Measurements from ENCODE around the gene PRKAG2. TPM values are rescaled to one million over a fixed set of nuclear protein-coding genes. Genes with fewer than 3 reads are reported as not detected.

Gene PRKAG2
- total RNA-seq, 1 donor from 2014 or later = 22.0 TPM

DNA sequence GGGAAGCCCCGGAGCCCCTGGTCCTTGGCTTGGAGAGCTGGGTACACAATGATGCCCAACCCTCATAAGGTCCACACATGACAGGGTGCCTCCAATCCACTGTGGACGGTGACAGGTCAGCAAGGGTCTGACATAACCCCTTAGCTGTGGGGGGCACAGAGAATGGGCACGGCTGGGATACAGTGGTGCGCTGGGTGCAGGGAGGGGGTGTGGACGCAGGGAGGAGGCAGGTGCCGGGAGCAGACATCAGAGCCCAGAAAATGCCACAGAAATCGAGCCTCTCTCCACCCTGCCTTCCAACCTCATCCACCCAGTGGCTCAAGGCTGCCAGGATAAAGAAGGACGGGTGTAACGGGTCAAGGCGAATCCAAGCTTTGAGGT, 179.4 kb downstream of the PRKAG2 start:
- no peak for DNase-seq (ENCODE audit: low read depth, low spot score)

DNA sequence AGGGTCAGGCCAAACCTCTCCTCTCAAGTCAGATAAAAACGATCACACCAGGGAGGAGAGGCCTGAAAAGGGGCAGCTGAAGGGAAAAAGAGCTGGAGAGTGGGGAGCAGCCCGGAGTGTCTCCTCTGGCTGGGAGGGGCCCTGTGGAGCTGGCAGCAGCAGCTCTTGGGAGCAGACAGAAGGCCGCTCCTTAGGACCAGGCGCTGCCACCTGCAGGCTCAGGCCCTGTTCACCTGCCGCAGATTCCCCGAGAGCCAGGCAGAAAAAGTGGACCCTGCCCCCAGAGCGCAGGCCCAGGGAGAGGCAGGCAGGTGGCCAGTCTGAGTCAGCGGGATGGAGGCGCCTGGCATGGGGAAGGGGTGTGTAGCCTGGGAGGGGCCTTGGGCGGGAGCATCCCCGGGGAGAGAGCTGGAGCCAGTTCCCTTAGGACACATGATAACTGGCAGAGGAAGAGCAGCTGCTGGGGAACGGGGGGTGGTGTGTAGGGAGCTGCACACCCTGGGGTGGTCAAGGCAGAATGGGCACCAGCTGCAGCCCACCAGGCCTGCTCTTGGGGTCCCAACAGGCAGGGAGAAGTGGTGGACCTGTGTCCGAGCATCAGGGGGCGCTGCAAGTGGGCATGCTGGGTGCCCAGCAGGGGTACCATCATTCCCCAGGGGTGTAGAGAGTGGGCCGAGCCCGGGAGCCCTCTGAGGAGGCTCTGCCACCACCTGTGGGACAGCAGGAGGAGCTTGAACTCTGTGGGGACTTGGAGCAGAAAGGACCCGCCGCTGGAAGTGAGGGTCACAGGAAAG, 180.0 kb downstream of the PRKAG2 start:
- DNase-seq (ENCODE audit: low read depth, low spot score) = no peak

DNA sequence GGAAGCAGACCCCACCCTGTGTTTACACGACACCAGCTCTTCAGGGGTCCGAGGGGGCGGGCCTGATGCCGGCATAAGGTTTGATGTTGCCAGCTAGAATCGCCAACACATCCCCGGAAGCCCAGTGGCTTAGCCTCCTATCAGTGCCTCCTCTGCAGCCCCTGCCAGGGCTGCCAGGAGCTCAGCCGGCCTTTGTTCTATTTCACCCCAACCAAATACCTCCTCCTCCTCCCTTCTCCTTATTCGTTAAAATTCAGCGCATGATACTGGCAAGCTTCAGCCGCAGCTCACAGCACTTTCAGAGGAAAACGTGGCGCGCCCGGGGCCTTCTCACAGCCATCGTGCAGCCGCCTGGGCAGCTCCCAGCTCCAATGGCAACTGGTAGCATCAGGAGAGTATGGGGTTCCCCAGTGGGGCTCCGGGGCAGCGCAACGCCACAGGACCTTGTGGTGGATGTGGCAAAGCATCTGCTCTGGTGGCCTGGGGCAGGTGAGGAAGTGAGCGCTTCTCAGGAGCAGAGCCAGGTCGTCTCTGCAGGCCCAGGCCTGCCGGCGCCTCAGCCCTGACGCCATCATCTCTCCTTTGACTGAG, 180.9 kb downstream of the PRKAG2 start:
- DNase-seq (ENCODE audit: low read depth, low spot score) = no peak

DNA sequence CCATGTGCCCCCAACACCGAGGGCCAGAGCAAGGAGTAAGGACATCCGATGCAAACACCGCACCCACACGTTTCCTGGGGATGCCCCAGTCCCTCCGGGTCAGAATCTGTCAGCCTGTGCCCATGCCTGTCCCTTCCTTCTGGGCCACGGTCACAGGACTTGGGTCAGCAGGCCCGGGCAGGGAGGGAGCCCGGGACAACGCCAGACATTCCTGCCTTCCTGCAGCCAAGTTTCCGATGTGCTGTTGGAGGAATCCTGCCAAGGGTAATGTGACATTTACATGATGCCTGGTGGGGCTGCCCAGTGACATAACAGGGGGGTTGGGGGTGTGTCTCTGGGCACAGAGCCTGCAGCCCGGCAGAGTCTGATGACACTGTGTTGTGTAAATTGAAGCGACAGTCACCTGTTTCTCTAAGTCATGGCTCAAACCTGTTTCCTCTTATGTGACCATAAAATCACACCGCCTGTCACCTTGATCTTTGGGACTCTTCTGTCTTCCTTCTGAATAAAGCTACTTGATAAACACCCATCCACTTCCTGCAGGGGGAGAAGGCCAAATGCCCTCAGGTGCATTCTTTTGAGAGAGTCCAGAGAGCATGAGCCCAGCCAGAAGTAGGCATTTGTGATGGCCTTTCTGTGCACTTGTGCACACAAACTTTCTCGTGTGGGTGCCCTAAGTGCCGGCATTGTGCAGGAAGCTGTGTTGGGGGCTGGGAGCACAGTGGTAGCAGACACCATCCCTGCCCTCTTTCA, 181.9 kb downstream of the PRKAG2 start:
- no peak for DNase-seq (ENCODE audit: low read depth, low spot score)

DNA sequence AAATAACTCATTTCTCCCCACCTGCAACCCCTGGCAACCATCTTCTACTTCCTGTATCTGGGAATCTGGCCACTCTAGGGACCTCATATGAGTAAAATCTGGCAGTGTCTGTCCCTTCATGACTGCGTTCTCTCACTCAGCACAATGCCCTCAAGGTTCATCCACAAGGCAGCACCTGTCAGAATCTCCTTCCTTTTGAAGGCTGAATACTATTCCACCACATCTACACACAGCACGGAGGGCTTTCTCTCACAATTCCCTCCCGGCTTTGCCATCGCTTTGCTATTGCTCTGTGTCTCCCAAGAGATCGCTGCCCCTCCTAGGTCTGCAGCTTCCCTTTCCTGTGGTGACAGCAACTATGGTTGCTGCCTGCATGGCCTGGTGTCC, 182.5 kb downstream of the PRKAG2 start:
- no peak for DNase-seq (ENCODE audit: low read depth, low spot score)

DNA sequence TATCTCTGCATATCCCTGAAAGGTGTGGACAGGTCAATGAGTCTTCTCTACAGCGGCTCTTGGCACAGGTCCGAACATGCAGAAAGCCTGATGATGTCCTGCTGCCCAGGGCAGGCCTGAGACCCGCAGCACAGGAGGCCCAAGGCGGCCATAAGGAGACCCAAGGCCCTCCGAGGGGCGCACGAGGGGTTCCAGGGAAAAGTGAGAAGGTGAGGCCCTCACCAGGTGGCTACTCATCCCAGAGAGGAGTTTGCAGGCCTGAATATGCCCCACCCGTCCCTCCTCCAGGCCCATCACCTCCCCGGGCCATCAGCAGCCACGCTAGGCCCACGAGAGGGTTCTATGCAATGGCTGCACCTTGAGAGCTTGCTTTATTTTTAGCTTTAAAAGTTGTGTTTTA, 183.8 kb downstream of the PRKAG2 start:
- no peak for DNase-seq (ENCODE audit: low read depth, low spot score)

DNA sequence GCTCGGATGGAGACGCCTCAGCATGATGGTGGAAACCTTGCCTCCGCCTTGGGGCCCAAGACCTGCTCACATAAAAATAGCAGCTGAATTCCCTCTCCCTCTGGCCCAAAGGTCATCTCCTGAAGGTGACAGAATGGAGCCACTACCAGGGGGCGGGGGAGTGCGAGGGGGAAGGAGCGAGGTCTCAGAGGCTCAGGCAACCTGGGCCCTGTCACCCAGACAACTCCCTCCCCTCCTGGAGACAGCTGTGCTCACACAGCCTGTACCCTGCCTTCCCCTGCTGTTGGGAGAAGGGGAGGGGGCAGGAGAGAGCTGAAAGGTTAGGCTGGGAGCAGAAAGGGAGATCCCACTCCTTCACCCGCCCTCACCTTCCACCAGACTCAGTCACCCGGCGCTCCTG, 184.2 kb downstream of the PRKAG2 start:
- no peak for DNase-seq (ENCODE audit: low read depth, low spot score)

DNA sequence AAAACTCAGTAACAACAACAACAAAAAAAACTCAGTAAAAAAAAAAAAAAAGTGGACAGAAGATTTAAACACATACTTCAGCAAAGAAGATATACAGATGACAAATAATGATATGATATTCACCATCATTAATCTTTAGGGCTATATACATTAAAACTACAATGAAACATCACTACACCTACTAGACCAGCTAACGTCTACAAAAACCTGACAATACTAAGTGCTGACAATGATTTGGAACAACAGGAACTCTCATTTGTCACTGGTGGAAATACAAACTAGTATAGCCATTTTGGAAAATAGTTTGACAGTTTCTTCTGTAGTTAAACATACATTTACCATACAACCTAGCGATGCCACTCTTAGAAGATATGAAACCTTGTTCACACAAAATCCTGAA, 185.5 kb downstream of the PRKAG2 start:
- DNase-seq (ENCODE audit: low read depth, low spot score) = no peak

DNA sequence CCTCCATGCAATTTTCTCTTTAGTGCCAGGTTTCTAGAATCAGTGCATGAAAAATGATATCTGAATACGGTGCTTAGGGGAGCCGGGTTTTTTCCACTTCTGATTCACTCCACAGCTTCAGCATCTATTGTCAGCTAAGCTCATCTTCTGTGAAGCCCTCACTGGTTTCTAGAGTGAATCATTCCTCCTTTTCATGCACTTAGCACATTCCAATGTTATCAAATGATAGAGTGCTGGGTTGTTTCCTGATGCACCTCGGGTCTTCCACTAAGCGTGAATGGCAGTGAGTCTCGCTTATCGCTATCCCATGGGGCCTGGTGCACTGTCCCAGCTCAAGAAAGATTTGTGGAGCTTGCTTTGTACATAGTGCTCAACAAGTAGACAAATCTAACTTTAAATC, 186.3 kb downstream of the PRKAG2 start:
- DNase-seq (ENCODE audit: low read depth, low spot score) = no peak

DNA sequence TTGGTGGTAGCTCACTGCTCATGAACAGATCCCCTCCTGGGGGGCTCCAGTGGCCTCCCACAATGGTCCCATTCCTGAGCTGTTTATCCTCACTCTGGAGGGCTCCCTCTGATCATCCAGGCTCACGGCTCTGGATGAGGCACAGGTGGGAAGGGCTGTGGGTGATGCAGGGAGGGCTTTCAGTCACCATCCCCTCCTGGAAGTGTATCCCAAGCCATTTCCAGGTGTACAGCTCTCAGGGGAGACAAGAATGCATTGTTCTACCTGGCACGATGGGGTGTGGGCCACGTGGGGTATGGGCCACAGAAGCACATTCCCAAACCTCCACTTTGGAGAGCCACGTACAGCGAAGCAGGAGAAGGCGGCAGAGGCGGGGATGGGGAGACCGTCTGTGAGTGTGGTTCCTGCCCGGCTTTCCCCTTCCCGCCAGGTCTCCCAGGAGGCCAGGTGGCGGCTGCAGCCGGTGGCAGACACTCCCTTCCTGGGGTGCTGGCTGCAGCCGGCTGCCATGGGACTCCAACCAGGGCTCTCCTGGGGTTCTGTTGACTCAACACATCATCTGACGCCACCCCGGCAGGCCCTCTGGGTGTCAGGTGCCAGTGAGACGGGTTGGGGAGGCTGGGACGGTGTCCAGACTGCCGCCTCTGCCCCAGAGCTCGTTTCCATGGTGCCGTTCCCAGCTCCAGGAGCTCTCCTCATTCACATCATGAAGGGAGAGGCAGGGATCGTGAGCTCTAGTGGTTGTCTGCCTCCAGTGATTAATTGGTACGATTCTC, 187.5 kb downstream of the PRKAG2 start:
- DNase-seq (ENCODE audit: low read depth, low spot score) = no peak

DNA sequence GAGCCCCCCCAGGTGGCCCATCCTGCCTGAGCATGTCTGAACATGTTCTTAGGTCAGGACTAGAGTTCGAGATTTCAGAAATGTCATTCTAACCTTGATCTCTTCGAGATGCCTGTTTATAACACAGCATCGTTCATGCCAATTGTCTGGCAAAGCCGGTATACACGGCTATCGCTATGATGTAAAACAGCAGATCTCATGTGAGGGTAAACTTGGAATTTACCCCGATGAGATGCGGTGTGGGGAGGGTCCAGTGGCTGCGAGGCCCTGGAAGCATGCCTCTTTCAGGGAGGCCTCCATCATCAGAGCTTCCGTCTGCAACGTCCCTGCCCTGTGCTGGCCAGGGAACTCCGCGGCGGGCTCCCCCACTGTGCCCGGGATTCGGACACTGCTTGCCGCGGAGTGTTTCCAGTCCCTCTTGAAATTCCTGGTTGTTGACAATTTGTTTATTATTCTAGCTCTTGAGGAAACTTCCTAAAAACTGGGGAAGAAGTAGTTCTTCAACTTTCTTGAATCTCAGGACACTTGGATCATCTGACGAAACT, 188.6 kb downstream of the PRKAG2 start:
- no peak for DNase-seq (ENCODE audit: low read depth, low spot score)

DNA sequence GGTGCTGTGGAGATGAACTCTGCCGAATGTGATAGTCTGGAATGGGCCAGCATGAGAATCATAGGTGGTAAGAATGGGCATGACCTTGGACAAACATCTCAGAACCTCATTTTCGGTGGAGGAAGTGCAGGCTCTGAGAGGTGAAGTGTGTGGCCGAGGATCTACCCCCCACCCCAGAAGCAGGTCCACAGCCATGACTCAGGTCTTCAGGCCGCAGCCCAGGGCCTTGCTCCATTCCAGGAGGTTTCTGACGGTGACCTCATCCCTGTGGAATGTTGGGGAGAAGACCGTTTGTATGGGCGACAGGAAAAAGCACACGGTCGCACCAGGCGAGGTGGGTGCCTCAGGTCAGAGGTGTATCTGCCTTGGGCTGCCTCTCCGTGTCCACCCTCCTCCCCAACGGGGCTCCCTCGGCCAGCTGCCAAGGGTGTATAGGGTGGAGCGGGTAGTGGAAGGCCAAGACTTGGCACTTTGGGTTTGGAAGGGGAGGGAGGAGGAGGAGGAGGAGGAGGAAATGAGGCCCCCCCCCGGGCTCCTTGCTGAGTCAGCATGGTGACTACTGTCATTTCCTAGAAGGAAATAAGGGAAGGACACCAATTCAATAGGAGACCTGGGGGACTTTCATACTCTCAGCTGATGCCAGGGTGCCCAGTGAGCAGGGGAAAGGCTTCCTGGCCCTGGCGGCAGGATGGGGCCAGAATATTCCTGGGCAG, 189.2 kb downstream of the PRKAG2 start:
- peak; percentile 83 for DNase-seq (ENCODE audit: low read depth, low spot score)

DNA sequence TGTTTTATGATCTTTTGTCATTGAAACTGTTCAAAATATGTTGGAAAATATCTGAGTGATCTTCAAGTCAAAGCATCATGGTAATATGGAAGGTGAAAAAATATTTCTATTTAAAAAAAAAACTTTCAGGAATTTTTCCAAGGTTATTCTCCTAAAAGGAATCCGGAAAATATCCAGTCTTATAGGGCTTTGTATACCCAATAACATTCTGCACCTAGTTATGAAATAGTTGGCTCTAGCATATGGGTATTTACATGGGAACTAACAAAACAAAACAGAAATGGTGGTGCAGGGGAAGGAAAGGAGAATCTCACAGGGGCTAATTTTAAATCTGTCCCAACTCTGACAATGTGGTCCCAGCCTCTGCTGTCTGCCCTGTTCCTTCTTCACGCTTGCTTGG, 190.1 kb downstream of the PRKAG2 start:
- no peak for DNase-seq (ENCODE audit: low read depth, low spot score)

DNA sequence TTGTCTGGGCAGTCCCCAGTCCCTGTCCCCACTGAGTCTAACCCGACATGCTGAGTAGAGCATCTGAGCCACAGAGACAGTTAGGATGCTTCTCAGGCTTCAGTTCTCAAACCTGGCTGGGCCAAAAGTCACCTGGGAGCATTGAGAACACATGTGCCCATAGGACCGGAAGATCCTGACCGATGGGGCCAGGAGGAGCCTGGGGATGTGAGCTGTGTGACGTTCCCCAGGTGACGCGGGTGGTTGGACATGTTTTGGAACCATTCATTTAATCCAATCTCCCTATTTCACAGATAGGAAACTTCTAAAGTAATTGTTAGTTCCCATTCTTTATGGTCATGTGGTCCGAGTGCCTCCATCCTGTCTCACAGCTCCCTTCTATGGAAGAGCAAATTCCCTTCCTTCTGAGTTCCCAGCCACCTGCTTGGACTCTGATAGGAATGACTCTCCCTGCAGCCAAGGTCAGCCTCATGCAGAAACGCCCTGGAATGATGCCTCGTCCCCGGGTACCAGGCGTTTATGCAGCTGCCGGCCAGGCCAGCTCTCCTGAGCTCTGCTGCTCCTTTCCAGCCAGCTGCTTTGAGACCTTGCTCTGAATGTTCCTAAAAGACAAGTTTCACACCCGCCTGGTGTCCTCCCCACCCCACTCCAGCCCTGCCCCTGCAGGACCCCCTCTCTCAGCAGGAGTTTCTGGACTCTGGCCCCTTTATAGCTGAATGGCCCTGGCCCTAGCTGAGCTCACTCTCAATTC, 190.7 kb downstream of the PRKAG2 start:
- DNase-seq (ENCODE audit: low read depth, low spot score) = no peak

DNA sequence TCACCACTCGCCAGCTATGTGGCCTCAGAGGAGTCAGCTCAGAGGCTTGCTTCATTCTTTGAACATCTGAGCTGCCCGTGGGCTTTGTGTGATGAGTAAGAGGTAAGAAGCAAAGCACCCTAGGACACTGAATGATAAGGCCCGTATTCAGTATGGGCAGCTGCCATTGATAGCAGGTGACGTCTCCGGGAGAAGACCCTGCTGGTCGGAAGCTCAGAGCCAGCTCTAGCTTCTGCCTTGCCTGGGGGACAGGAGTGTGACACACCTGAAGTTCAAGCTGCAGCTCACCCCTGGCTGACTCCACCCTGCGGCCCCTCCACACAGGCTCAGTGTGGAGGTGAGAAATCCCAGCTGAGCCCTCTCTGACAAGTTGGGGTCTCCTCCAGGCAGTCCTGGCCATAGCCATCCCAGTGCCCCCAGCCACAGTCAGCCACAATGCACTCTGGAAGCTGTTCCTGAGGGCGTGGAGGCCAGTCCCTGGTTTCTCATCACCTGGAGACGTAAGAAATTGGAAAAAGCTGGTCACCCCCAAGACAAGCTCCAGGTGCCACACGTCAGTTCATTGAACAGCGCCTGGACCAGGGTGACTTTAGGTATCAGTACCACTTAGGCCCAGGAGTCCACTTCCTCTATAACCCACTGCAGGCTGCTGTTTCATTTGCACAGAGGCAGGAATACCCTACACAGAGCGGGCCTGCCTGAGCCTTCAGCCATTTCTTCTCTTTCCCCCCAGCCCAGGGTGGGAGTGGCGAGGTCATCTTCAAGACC, 192.3 kb downstream of the PRKAG2 start:
- DNase-seq (ENCODE audit: low read depth, low spot score) = no peak

DNA sequence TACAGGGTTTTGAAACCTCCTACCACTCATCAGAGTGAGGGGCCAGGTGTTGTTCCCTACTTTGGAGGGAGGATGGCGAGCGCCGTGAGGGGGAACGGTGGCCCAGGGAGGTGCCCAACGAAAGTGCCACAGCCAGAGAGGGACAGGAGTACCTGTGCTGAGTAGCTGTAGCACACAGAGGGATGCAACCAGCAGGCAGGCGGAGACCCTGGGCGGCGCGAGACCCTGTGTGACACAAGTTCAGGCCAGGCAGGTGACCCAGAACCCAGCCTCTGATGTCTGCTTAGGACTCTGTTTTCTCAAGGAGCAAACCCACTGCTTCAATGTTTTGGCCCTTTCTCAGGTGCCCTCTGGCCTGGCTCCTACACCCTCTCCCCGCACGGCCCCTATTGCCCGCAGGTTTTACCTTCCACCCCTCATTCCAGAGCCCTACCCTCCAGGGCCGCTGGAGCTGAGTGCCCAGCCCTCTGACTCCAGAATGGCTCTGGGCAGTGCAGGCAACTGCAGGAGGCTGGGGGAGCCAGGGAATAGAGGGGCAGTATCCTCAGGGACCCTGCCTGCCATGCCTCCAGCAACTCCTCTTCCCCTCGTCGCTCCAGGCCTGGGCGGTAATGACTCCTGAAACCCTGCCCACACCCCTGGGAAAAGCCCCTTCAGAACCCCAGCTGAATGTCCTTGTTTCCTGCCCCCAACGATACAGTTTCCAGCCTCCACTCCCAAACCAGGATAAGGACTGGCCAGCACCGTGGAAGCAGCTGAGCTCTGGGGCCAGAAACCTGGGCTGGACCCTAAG, 193.1 kb downstream of the PRKAG2 start:
- DNase-seq (ENCODE audit: low read depth, low spot score) = no peak

DNA sequence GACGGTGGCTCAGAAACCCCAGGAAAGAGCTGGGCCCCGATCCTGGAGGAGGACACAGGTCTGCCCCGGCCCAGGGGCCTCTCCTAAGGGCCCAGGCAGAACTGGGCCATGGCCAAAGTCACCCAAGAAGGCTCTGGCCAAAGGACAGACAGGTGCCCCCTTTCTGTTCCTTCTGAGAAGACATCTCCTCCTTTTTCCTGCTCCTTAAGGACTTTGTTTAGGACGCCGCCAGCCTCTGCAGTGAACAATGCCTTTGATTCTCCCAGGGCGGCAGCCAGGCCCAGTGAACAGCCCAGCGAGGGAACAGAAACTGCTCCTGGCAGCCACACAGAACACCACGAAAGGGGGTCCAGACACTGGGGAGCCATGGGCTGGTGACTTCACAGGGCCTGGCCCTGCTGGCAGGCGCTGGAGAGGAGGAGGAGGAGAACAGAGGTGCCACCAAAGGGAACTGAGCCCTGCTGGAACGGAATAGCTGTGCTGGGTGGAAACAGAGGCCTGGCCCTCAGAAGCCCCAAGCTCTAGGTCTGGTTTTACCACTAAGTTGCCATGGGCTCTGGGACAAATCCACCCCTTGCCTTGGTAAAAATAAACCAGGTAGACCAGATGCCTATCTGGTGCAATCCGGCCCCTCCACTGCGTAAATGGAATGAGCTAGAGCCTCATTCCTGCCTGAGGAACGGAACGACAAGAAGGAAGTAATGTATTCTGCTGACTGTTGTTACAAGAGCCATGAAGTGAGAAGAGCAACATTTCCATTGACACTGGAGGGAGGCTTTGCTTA, 193.9 kb downstream of the PRKAG2 start:
- no peak for DNase-seq (ENCODE audit: low read depth, low spot score)

DNA sequence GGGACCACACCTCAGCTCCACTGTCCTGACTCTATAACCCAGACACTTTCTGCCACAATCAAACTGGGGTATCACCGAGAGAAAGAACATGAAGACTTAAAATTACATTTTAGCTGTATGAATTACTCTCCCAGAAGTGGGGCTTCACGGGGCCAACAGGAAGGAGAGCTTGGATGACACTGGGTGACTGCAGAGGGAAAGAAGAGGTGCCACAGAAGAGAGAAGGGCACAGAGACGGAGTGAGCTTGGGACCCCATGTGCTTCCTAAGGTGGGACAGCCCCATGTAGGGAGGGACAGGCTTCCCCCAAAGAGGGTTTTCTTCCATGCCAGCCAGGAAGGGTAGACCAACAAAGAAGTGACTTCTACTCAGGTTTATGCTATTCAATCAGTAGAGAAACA, 195.2 kb downstream of the PRKAG2 start:
- no peak for DNase-seq (ENCODE audit: low read depth, low spot score)

All from pulmonary artery endothelial cell (primary cell).